OCI-LY3 (cell line): ENCODE data around the gene PDE4D.

Experiments
- H2AFZ ChIP-seq: fragments of 200-600, 300-600 bp; shearing (Covaris generic); 2 replicates; pipeline ENCODE4 v1.6.0; 2014; ENCODE audit warnings: antibody characterized with exemption, low read depth, low read length
- H3K27ac ChIP-seq: fragments of 200-600, 300-600 bp; sonication (generic); 2 replicates; pipeline ENCODE4 v1.5.1; 2014; ENCODE audit warnings: mild to moderate bottlenecking, low read length, moderate library complexity, mixed read lengths
- H3K27me3 ChIP-seq: fragments of 200-600, 300-600 bp; sonication (generic); 2 replicates; pipeline ENCODE4 v1.6.1; 2014; ENCODE audit warnings: low read depth, low read length, mixed read lengths
- H3K36me3 ChIP-seq: fragments of 200-600, 300-600 bp; sonication (generic); replicated peaks from 2 replicates; pipeline ENCODE3; 2014; ENCODE audit warnings: low read depth, low read length, mixed read lengths
- H3K4me1 ChIP-seq: fragments of 300-600, 200-600 bp; sonication (generic); 2 replicates; pipeline ENCODE4 v1.6.1; 2014; ENCODE audit warnings: low read length, mixed read lengths
- H3K4me2 ChIP-seq: fragments of 200-600, 300-600 bp; sonication (generic); 2 replicates; pipeline ENCODE4 v1.6.1; 2014; ENCODE audit warnings: low read length, mixed read lengths
- H3K4me3 ChIP-seq: fragments of 300-600, 200-600 bp; sonication (generic); 2 replicates; pipeline ENCODE4 v1.5.1; 2014; ENCODE audit warnings: antibody characterized with exemption, mild to moderate bottlenecking, low read length, moderate library complexity
- H3K79me2 ChIP-seq: fragments of 300-600, 200-600 bp; shearing (Covaris generic); 2 replicates; pipeline ENCODE4 v1.6.1; 2014; ENCODE audit warnings: mild to moderate bottlenecking, low read length, mixed read lengths
- H3K9ac ChIP-seq: fragments of 300-600, 200-600 bp; shearing (Covaris generic); 2 replicates; pipeline ENCODE4 v1.6.0; 2014; ENCODE audit warnings: mild to moderate bottlenecking, low read length, moderate library complexity
- H3K9me3 ChIP-seq: fragments of 200-600, 300-600 bp; shearing (Covaris generic); 2 replicates; pipeline ENCODE4 v1.6.1; 2014; ENCODE audit warnings: low read length, mixed read lengths; ENCODE audit not compliant: insufficient read depth
- H4K20me1 ChIP-seq: fragments of 200-600, 300-600 bp; sonication (generic); 2 replicates; pipeline ENCODE4 v1.6.1; 2016; ENCODE audit warnings: low read length, mixed read lengths; ENCODE audit not compliant: insufficient read depth
- CTCF ChIP-seq: fragments of 200-600, 300-600 bp; sonication (generic); IDR thresholded peaks from 2 replicates; pipeline ENCODE4 v1.5.1; 2014; ENCODE audit warnings: antibody characterized with exemption, low read length, low read depth
- EZH2phosphoT487 ChIP-seq: fragments of 200-600 bp; shearing (Covaris generic); IDR thresholded peaks from 2 replicates; pipeline ENCODE4 v1.6.1; 2018; ENCODE audit warnings: antibody characterized with exemption, mixed run types, low read depth

Gene PDE4D

GRCh38 chr5:59829386-59829785 lies 64.1 kb downstream of the PDE4D start:
- Histone ChIP-seq H3K36me3 (no peaks in the 10 kb centered on the region), H2AFZ (no peak overlapping the region), H3K4me2 (no peak overlapping the region), H3K4me3 (no peak overlapping the region), H4K20me1 (no peaks in the 10 kb centered on the region), H3K79me2 (no peaks in the 10 kb centered on the region), H3K27me3 (no peaks in the 10 kb centered on the region), H3K9ac (no peak overlapping the region), H3K4me1 (no peaks in the 10 kb centered on the region), H3K27ac (no peak overlapping the region), H3K9me3 (no peaks in the 10 kb centered on the region)
- TF ChIP-seq EZH2phosphoT487: no peak
- no peak for TF ChIP-seq CTCF

- Histone ChIP-seq H3K27ac (no peak overlapping the region), H3K36me3 (no peaks in the 10 kb centered on the region), H3K4me2 (no peak overlapping the region), H4K20me1 (no peaks in the 10 kb centered on the region), H3K9ac (no peak overlapping the region), H3K27me3 (no peaks in the 10 kb centered on the region), H3K4me1 (no peaks in the 10 kb centered on the region), H3K79me2 (no peaks in the 10 kb centered on the region), H3K9me3 (no peaks in the 10 kb centered on the region), H3K4me3 (no peak overlapping the region), H2AFZ (no peak overlapping the region)
- TF ChIP-seq CTCF (no peak), EZH2phosphoT487 (no peak)
These were observed 64.9 kb downstream of the PDE4D start for GRCh38 chr5:59828623-59829022.

GRCh38 chr5:59826996-59827395 lies 66.5 kb downstream of the PDE4D start:
- no peaks in the 10 kb centered on the region for H4K20me1 ChIP-seq
- no peak overlapping the region for H3K4me2 ChIP-seq
- H3K27ac ChIP-seq: no peak overlapping the region
- no peak overlapping the region for H2AFZ ChIP-seq
- H3K79me2 ChIP-seq: no peaks in the 10 kb centered on the region
- H3K4me1 ChIP-seq: no peaks in the 10 kb centered on the region
- H3K9ac ChIP-seq: no peak overlapping the region
- TF ChIP-seq CTCF (no peak), EZH2phosphoT487 (no peak)
- no peaks in the 10 kb centered on the region for H3K9me3 ChIP-seq
- H3K36me3 ChIP-seq: no peaks in the 10 kb centered on the region
- H3K4me3 ChIP-seq: no peak overlapping the region
- no peaks in the 10 kb centered on the region for H3K27me3 ChIP-seq

- no peak for TF ChIP-seq CTCF
- no peak for TF ChIP-seq EZH2phosphoT487
- H3K4me3 ChIP-seq: no peak overlapping the region
- no peak overlapping the region for H2AFZ ChIP-seq
- no peaks in the 10 kb centered on the region for H3K4me1 ChIP-seq
- H3K9ac ChIP-seq: no peak overlapping the region
- no peaks in the 10 kb centered on the region for H4K20me1 ChIP-seq
- H3K36me3 ChIP-seq: no peaks in the 10 kb centered on the region
- H3K4me2 ChIP-seq: no peak overlapping the region
- no peak overlapping the region for H3K27ac ChIP-seq
- H3K27me3 ChIP-seq: no peaks in the 10 kb centered on the region
- no peaks in the 10 kb centered on the region for H3K79me2 ChIP-seq
- no peaks in the 10 kb centered on the region for H3K9me3 ChIP-seq
These were observed 70.1 kb downstream of the PDE4D start for GRCh38 chr5:59823420-59823819.
